DMS79 treated with DMSO at 0.1 percent for 48 hours (cell line): Measurements from ENCODE around the gene STX8.
"Not testable (repeated sequence)": the region's sequence is repeated elsewhere in the genome, so short reads cannot be mapped to it uniquely, and the experiment has no call there.

Experiments
- DNase-seq: peaks from one replicate; lab custom pipeline; 2025; lab: John Stamatoyannopoulos, UW

STX8 gene

GRCh38 chr17:9554715-9555114 is 20.9 kb downstream of the STX8 start:
- DNase-seq: not testable (repeated sequence)

GRCh38 chr17:9553596-9553995 is 22.0 kb downstream of the STX8 start:
- no peak for DNase-seq

GRCh38 chr17:9553181-9553580 is 22.4 kb downstream of the STX8 start:
- DNase-seq: no peak

- DNase-seq: no peak
Measured at GRCh38 chr17:9549215-9549614, 26.4 kb downstream of the STX8 start.

- no peak for DNase-seq
Measured at GRCh38 chr17:9544221-9544620, 31.4 kb downstream of the STX8 start.

GRCh38 chr17:9541718-9542117 is 33.9 kb downstream of the STX8 start:
- DNase-seq: no peak

GRCh38 chr17:9538626-9539025 is 37.0 kb downstream of the STX8 start:
- no peak for DNase-seq

- no peak for DNase-seq
Measured at GRCh38 chr17:9537177-9537776, 38.3 kb downstream of the STX8 start.

GRCh38 chr17:9536061-9536460 is 39.6 kb downstream of the STX8 start:
- DNase-seq: no peak

GRCh38 chr17:9533441-9533840 is 42.2 kb downstream of the STX8 start:
- no peak for DNase-seq

- no peak for DNase-seq
Measured at GRCh38 chr17:9532715-9533114, 42.9 kb downstream of the STX8 start.

- DNase-seq: no peak
Measured at GRCh38 chr17:9531034-9531433, 44.6 kb downstream of the STX8 start.

GRCh38 chr17:9529033-9529700 is 46.5 kb downstream of the STX8 start:
- DNase-seq: no peak

- DNase-seq: no peak
Measured at GRCh38 chr17:9527788-9528187, 47.8 kb downstream of the STX8 start.

- peak; percentile 1 for DNase-seq
Measured at GRCh38 chr17:9522074-9522473, 53.5 kb downstream of the STX8 start.

GRCh38 chr17:9521062-9521461 is 54.6 kb downstream of the STX8 start:
- no peak for DNase-seq

GRCh38 chr17:9520649-9521048 is 55.0 kb downstream of the STX8 start:
- DNase-seq: no peak

- DNase-seq: no peak
Measured at GRCh38 chr17:9519583-9520272, 55.9 kb downstream of the STX8 start.

- DNase-seq: no peak
Measured at GRCh38 chr17:9517396-9517795, 58.2 kb downstream of the STX8 start.

- DNase-seq: no peak
Measured at GRCh38 chr17:9513266-9513665, 62.4 kb downstream of the STX8 start.

- no peak for DNase-seq
Measured at GRCh38 chr17:9512323-9513168, 63.1 kb downstream of the STX8 start.

- no peak for DNase-seq
Measured at GRCh38 chr17:9509236-9509816, 66.3 kb downstream of the STX8 start.
